ENCODE measurements around the gene NRN1L.

DNA sequence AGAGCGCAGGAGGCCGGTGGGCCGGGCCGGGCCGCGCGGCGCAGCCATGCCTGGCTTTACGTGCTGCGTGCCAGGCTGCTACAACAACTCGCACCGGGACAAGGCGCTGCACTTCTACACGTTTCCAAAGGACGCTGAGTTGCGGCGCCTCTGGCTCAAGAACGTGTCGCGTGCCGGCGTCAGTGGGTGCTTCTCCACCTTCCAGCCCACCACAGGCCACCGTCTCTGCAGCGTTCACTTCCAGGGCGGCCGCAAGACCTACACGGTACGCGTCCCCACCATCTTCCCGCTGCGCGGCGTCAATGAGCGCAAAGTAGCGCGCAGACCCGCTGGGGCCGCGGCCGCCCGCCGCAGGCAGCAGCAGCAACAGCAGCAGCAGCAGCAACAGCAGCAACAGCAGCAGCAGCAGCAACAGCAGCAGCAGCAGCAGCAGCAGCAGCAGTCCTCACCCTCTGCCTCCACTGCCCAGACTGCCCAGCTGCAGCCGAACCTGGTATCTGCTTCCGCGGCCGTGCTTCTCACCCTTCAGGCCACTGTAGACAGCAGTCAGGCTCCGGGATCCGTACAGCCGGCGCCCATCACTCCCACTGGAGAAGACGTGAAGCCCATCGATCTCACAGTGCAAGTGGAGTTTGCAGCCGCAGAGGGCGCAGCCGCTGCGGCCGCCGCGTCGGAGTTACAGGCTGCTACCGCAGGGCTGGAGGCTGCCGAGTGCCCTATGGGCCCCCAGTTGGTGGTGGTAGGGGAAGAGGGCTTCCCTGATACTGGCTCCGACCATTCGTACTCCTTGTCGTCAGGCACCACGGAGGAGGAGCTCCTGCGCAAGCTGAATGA is 42.0 kb upstream of the NRN1L start:
- TF ChIP-seq CTCF (IDR thresholded peaks at IDR 0.05) (no peak), POLR2A (IDR thresholded peaks at IDR 0.05) (no peak), POLR2AphosphoS5 (IDR thresholded peaks at IDR 0.05; ENCODE audit: insufficient read depth in 1 of 2, low read depth in 1 of 2) (no peak)
